Activated naive CD4-positive, alpha-beta T cell treated with anti-CD3 and anti-CD28 coated beads, Interleukin-2, amount 50 U/mL, for 16 hours (primary cell): ENCODE measurements around the gene TAS1R3.
"Not testable (repeated sequence)": the region's sequence is repeated elsewhere in the genome, so short reads cannot be mapped to it uniquely, and the experiment has no call there.

Experiments
- DNase-seq: peaks from one replicate; pipeline ENCODE4 v3.0.0-alpha.2; 2020

The TAS1R3 gene

GRCh38 chr1:1354271-1355247 lies 23.5 kb downstream of the TAS1R3 start:
- no peak for DNase-seq

DNA sequence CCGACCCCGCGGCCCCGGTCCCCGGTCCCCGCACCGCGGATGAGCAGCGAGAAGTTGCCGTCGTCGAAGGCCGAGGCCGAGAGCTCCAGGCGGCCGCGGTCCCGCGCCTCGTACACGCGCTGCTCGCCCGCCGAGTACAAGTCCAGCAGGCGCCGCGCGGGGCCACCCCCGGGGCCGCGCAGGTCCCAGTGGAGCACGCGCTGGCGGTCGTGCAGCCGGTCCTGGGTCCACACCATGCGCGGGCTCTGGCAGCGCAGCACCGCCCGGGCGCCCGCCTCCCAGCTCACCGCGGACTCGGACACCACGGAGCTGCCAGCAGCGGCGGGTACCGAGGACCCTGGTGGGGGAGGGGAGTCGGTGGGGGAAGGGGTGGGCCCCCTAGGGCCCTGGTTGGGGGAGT lies 24.3 kb downstream of the TAS1R3 start:
- no peak for DNase-seq

- no peak for DNase-seq
Observed at GRCh38 chr1:1356166-1356795, 25.2 kb downstream of the TAS1R3 start.

DNA sequence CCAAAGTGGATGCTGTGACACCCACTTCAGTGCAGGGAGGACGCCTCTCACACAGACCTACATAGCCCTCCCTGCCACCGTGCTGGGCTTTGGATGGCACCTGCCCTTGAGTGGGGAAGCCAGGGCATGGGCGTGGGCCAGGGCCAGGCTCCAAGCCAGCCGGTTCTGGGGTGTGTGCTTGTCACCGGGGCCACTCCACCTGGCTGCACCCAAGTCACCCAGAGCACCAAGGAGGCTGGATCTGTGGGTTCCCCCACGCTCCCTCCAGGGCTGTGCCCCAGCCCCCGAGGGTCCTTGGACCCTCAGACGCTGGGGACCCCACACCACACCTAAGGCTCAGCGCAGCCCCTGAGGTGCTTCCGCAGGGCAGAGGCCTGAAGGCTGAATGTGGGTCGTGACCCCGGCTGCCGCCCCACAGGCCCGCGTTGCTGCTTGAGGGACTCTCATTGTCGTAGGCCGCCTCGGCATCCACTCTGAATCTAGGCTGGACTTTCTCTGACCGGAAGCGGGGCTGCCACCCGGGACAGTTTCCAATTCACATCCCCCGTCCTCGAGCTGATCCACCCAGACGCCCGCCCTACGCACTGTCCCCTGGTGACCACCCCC lies 25.8 kb downstream of the TAS1R3 start:
- no peak for DNase-seq

GRCh38 chr1:1357871-1358432 lies 26.9 kb downstream of the TAS1R3 start:
- DNase-seq = no peak

GRCh38 chr1:1358433-1359271 lies 27.6 kb downstream of the TAS1R3 start, which contains the start of gene MXRA8:
Gene MXRA8, minus strand, starts transcription at chr1:1358555. Its CDS starts 51 bp downstream, at chr1:1358504.
- no peak for DNase-seq

- no peak for DNase-seq
Observed at GRCh38 chr1:1359308-1359663, 28.2 kb downstream of the TAS1R3 start.

DNA sequence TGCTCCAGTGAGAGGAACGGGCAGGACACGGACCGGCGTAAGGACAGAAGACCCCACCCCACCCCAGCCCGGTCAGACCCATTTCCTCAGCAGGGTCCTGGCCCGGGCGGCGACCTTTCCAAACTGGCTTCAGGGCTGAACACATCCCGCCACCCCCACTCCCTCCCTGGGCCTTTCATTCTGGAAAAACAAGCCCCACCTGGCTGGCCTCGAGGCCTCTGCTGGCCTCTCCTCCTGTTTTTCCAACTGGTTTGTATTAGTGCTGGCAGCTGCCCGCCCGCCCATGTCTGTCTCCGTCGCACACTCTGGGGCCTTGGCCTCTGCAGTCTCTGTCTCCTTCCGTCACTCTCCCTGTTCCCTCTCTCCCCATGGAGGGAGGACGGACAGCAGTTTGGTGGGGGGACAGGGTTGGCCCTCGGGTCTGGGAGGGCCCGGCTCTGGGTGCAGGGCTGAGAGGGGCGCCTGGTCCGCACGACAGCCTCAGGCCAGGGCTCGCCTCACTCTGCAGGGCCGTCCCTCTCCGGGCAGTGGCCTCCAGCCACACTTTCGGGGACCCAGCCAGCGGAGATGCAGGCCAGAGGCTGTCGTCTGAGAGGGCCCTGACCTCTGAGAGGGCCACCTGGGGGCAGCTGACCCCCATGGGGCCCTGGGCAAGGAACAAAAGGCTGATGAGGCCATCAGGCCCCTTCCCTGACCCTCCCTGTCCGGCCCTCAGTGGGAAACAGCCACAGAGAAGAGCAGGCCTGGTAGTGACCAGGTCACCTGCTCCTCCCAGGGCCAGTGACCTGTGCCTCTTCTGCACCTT lies 28.8 kb downstream of the TAS1R3 start:
- DNase-seq = no peak

GRCh38 chr1:1360506-1361169 lies 29.6 kb downstream of the TAS1R3 start:
- no peak for DNase-seq

GRCh38 chr1:1361233-1361981 lies 30.3 kb downstream of the TAS1R3 start:
- DNase-seq = no peak

DNA sequence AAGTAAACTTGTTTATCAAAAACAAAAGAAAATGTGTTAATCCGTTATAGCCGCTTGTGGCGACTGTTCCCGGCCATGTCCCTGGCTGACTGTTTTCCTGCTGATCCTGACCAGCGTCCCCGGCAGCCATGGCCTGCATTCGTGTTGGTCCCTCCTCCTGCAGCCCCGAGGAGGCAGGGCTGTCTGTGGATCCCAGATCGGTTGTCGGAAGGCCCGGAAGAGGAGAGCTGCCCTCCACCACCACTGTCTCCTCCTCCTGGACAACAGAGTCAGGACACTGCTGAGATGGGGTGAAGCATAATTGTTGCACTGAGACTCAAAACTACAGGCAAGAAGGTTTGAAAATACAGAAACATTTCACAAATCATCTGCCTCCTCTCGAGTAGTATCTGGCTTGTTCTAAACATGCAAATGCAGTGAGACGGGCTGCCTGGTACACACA lies 30.9 kb downstream of the TAS1R3 start:
- no peak for DNase-seq

- DNase-seq = no peak
Observed at GRCh38 chr1:1364266-1364665, 33.2 kb downstream of the TAS1R3 start.

- DNase-seq = no peak
Observed at GRCh38 chr1:1365875-1366698, 35.0 kb downstream of the TAS1R3 start.

GRCh38 chr1:1366699-1367066 lies 35.6 kb downstream of the TAS1R3 start:
- no peak for DNase-seq

GRCh38 chr1:1367315-1367714 lies 36.2 kb downstream of the TAS1R3 start:
- DNase-seq = no peak

- DNase-seq = not testable (repeated sequence)
Observed at GRCh38 chr1:1370094-1370493, 39.0 kb downstream of the TAS1R3 start.

DNA sequence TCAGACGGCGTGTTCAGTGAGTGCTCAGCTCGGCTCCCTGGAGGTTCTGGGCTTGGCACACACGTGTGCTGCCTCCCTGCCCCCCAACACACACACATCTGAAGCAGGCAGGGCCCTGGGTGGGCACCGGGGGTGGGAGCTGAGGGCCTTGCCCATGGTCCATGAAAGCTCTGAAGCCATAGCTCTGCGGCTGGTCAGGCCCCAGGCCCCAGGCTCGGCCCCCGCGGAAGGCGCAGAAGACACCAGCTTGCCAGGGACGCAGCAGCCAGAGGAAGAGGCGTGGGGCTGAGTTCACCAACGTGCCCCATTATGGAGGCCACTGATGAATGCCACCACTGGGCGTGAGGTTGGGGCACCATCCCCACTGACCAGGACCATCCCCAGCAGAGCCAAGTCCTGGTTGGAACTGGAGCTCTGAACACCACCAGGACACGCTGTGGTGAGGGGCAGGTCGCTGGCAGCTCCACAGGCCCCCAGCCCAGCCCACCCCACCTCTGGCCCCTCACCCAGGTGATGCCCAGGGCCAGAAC lies 39.8 kb downstream of the TAS1R3 start:
- no peak for DNase-seq

DNA sequence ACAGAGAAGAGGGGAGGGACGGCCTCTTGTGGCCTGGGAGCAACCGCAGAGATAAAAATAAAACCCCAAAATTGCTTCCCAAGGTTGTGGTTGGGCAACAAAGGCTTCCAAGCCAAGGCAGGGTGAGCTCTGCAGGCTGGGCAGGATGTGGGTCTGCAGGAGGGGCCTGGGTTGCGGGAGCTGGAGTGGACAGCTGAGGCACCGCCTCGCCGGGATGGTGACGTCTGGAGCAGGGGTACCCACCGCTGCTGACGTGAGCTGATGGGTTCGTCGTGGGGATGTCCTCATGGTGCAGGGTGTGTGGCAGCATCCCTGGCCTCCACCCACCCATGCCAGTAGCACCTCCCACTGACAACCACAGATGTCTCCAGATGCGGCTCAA lies 40.3 kb downstream of the TAS1R3 start:
- DNase-seq = no peak
